Measurements from ENCODE around the gene VPS35.

GRCh38 chr16:46691726-46692125 lies 2.7 kb upstream of the VPS35 start:
- TF ChIP-seq CTCF (conservative IDR thresholded peaks at IDR 0.05; ENCODE audit: low read length) (no peak), EZH2phosphoT487 (IDR thresholded peaks at IDR 0.05; ENCODE audit: borderline replicate concordance) (no peak)

Data from Loucy (cell line).